SIG-M5 treated with dmso at 0.1 percent for 504 hours (cell line): ENCODE results near the gene ZSCAN2.

Experiments
- DNase-seq: peaks from one replicate; lab custom pipeline; 2025; ENCODE audit not compliant: unreplicated experiment; lab: John Stamatoyannopoulos, UW

Gene ZSCAN2

GRCh38 chr15:84598250-84598649 lies 2.6 kb upstream of the ZSCAN2 start:
- peak; percentile 97 for DNase-seq

GRCh38 chr15:84598993-84599392 lies 1.8 kb upstream of the ZSCAN2 start:
- DNase-seq = peak; percentile 64

GRCh38 chr15:84599906-84600305 lies 903 bp upstream of the ZSCAN2 start:
- DNase-seq = no peak

- peak; percentile 83 for DNase-seq
These were observed 500 bp upstream of the ZSCAN2 start for GRCh38 chr15:84600331-84600686.

GRCh38 chr15:84601555-84601838 lies 688 bp downstream of the ZSCAN2 start:
- DNase-seq = no peak

GRCh38 chr15:84603630-84604379 lies 3.0 kb downstream of the ZSCAN2 start:
- no peak for DNase-seq

- DNase-seq = no peak
These were observed 4.2 kb downstream of the ZSCAN2 start for GRCh38 chr15:84604826-84605553.

- no peak for DNase-seq
These were observed 4.7 kb downstream of the ZSCAN2 start for GRCh38 chr15:84605554-84605882.

- DNase-seq = no peak
These were observed 5.9 kb downstream of the ZSCAN2 start for GRCh38 chr15:84606653-84607120.

GRCh38 chr15:84608707-84609284 lies 8.0 kb downstream of the ZSCAN2 start:
- DNase-seq = no peak

- DNase-seq = no peak
These were observed 9.2 kb downstream of the ZSCAN2 start for GRCh38 chr15:84609818-84610525.

- DNase-seq = no peak
These were observed 10.8 kb downstream of the ZSCAN2 start for GRCh38 chr15:84611631-84612030.

- no peak for DNase-seq
These were observed 15.4 kb downstream of the ZSCAN2 start for GRCh38 chr15:84616235-84616634.

GRCh38 chr15:84620626-84621025 lies 19.8 kb downstream of the ZSCAN2 start:
- DNase-seq = no peak

- no peak for DNase-seq
These were observed 20.7 kb downstream of the ZSCAN2 start for GRCh38 chr15:84621358-84621979.

GRCh38 chr15:84624359-84624758 lies 23.6 kb downstream of the ZSCAN2 start:
- DNase-seq = no peak

- DNase-seq = no peak
These were observed 24.3 kb downstream of the ZSCAN2 start for GRCh38 chr15:84625123-84625522.

GRCh38 chr15:84629033-84629432 lies 28.2 kb downstream of the ZSCAN2 start:
- no peak for DNase-seq

- DNase-seq = no peak
These were observed 31.0 kb downstream of the ZSCAN2 start for GRCh38 chr15:84631706-84632272.

- peak; percentile 60 for DNase-seq
These were observed 32.8 kb downstream of the ZSCAN2 start for GRCh38 chr15:84633311-84634227.
